Erythroblast (primary cell): ENCODE data around the gene TSPOAP1.
"Not testable (repeated sequence)": the region's sequence is repeated elsewhere in the genome, so short reads cannot be mapped to it uniquely, and the experiment has no call there.

ENCODE experiments used
- DNase-seq, 2 experiments: peaks; one replicate each; lab custom pipeline; 2025; lab: John Stamatoyannopoulos, UW
- GATA1 ChIP-seq: IDR thresholded peaks from 2 replicates; pipeline ENCODE4 v1.6.1; 2011; ENCODE audit warnings: low read depth, mild to moderate bottlenecking, control low read depth, low read length, moderate library complexity
- POLR2A ChIP-seq: IDR thresholded peaks from 2 replicates; pipeline ENCODE4 v1.6.1; 2011; ENCODE audit warnings: mild to moderate bottlenecking, low read length

Gene TSPOAP1

GRCh38 chr17:58341861-58342475 is 13.4 kb upstream of the TSPOAP1 start:
- no peak for TF ChIP-seq GATA1
- TF ChIP-seq POLR2A: no peak
- DNase-seq: no peak

GRCh38 chr17:58341136-58341860 is 12.7 kb upstream of the TSPOAP1 start:
- not testable (repeated sequence) for DNase-seq

GRCh38 chr17:58340405-58340876 is 11.8 kb upstream of the TSPOAP1 start:
- no peak for DNase-seq

GRCh38 chr17:58339755-58340404 is 11.3 kb upstream of the TSPOAP1 start:
- TF ChIP-seq GATA1 (no peak), POLR2A (peak; percentile 42)
- peak in 1 of 2 experiments; percentile 56 for DNase-seq

More at GRCh38 chr17:58340405-58340876, 11.8 kb upstream of the TSPOAP1 start:
- no peak for TF ChIP-seq POLR2A
- TF ChIP-seq GATA1: no peak

- peak; percentile 69 to 81 for DNase-seq
Measured at GRCh38 chr17:58338841-58339754, 10.5 kb upstream of the TSPOAP1 start.

GRCh38 chr17:58338454-58338840 is 9.9 kb upstream of the TSPOAP1 start:
- no peak for TF ChIP-seq GATA1
- TF ChIP-seq POLR2A: no peak
- no peak for DNase-seq

More at GRCh38 chr17:58338841-58339754, 10.5 kb upstream of the TSPOAP1 start:
- TF ChIP-seq GATA1 (no peak), POLR2A (peak; percentile 82)

GRCh38 chr17:58337600-58338453 is 9.2 kb upstream of the TSPOAP1 start:
- TF ChIP-seq POLR2A (peak; percentile 85), GATA1 (no peak)
- peak; percentile 93 to 94 for DNase-seq

- TF ChIP-seq GATA1 (no peak), POLR2A (peak; percentile 53)
- peak; percentile 79 to 82 for DNase-seq
Measured at GRCh38 chr17:58337210-58337599, 8.6 kb upstream of the TSPOAP1 start.

- peak; percentile 66 for DNase-seq
- TF ChIP-seq POLR2A (no peak), GATA1 (no peak)
Measured at GRCh38 chr17:58336456-58337209, 8.0 kb upstream of the TSPOAP1 start.

- peak; percentile 85 to 91 for DNase-seq
- TF ChIP-seq POLR2A: peak; percentile 91
- TF ChIP-seq GATA1: peak; percentile 46
Measured at GRCh38 chr17:58335779-58336455, 7.3 kb upstream of the TSPOAP1 start.

GRCh38 chr17:58335061-58335731 is 6.6 kb upstream of the TSPOAP1 start:
- DNase-seq: peak; percentile 48 to 55

More at GRCh38 chr17:58335061-58335731, 6.6 kb upstream of the TSPOAP1 start:
- TF ChIP-seq POLR2A (no peak), GATA1 (no peak)
